Spleen (tissue), 11 donors: ENCODE data around the gene MAPKAP1. TPM values are rescaled to one million over a fixed set of nuclear protein-coding genes. Genes with fewer than 3 reads are reported as not detected.

Experiments used
- DNase-seq: peaks from one replicate; pipeline ENCODE4 v3.0.0-alpha.2; 2020
- H3K27ac ChIP-seq, 8 donors: fragments of 200-600 bp; sonication (generic) in 7 of 8; 1 replicate in 4 of 8; 2 replicates in 4 of 8; pipeline versions ENCODE4 v1.5.0 to v1.8.0; 2016 to 2021; ENCODE audit warnings: inconsistent platforms in 4 of 8, mild to moderate bottlenecking in 4 of 8, moderate library complexity in 1 of 8
- H3K27me3 ChIP-seq, 7 donors: fragments of 200-600 bp; sonication (generic) in 6 of 7; replicated peaks in 1 of 7; 1 replicate in 4 of 7; 2 replicates in 3 of 7; pipeline versions ENCODE4 v1.5.0 to v1.8.0; 2016 to 2021; ENCODE audit warnings: inconsistent platforms in 3 of 7, mild to moderate bottlenecking in 1 of 7
- H3K36me3 ChIP-seq, 6 donors: fragments of 200-600 bp; sonication (generic) in 5 of 6; 1 replicate in 4 of 6; 2 replicates in 2 of 6; pipeline versions ENCODE4 v1.5.0 to v1.8.0; 2016 to 2021; ENCODE audit warnings: inconsistent platforms in 2 of 6
- H3K4me1 ChIP-seq, 6 donors: fragments of 200-600 bp; sonication (generic) in 5 of 6; 1 replicate in 3 of 6; 2 replicates in 3 of 6; pipeline versions ENCODE4 v1.5.0 to v1.8.0; 2016 to 2021; ENCODE audit warnings: inconsistent platforms in 3 of 6
- H3K4me3 ChIP-seq, 8 donors: fragments of 200-600 bp; sonication (generic) in 7 of 8; 1 replicate in 4 of 8; 2 replicates in 4 of 8; pipeline versions ENCODE4 v1.5.0 to v1.8.0; 2016 to 2021; ENCODE audit warnings: inconsistent platforms in 4 of 8, mild to moderate bottlenecking in 4 of 8, moderate library complexity in 2 of 8
- H3K9me3 ChIP-seq, 8 donors: fragments of 200-600 bp; sonication (generic) in 7 of 8; 1 replicate in 4 of 8; 2 replicates in 4 of 8; pipeline versions ENCODE4 v1.5.0 to v1.8.0; 2016 to 2021; ENCODE audit warnings: inconsistent platforms in 4 of 8
- CTCF ChIP-seq, 11 experiments: fragments of 200-600 bp in 7 of 11; fragments of 450-650 bp in 4 of 11; sonication (generic) in 4 of 11; IDR thresholded peaks in 8 of 11; conservative IDR thresholded peaks in 3 of 11; 1 replicate in 7 of 11; 2 replicates in 4 of 11; pipeline versions ENCODE4 v1.4.0 to v1.8.0; 2016 to 2021; ENCODE audit warnings: antibody characterized with exemption in 11 of 11, inconsistent platforms in 4 of 11, mild to moderate bottlenecking in 1 of 11
- POLR2A ChIP-seq, 3 donors: fragments of 450-650 bp; IDR thresholded peaks; one replicate each; pipeline ENCODE4 v1.5.1; 2017; ENCODE audit warnings: antibody characterized with exemption in 3 of 3, mild to moderate bottlenecking in 1 of 3
- POLR2AphosphoS5 ChIP-seq, 3 donors: sonication (generic); formaldehyde crosslinking; IDR thresholded peaks; one replicate each; pipeline ENCODE4 v1.5.1; 2017; ENCODE audit warnings: antibody characterized with exemption in 3 of 3
- WGBS, 5 donors: extraction: QIAGEN DNeasy Blood & Tissue Kit in 3 of 5; methylation state at CpG; one replicate each; pipeline versions ENCODE4 v1.1.5 to v1.1.7; 2013 to 2018; 5-methylcytosine and 5-hydroxymethylcytosine counted together
- intact Hi-C: fragments of 100-400 bp; cut with DNase I; formaldehyde crosslinking; loops from one replicate; pipeline ENCODE4 v1.15.0; 2023; ENCODE audit warnings: low total_unique reads
- polyA plus RNA-seq, 3 donors: library from polyadenylated mRNA; stranded (reverse); fragments of 200-250 nt; gene quantifications; one replicate each; pipeline ENCODE4 v1.2.1, GENCODE V29; 2013
- total RNA-seq, 7 donors: library from RNA; depleted of rRNA in 3 of 7; stranded (reverse); fragments of >200 nt in 3 of 7; fragmentation: NEBNext Ultra II Directional in 4 of 7; extraction: Animal tissue kit (Norgen Biotek cat#: 25700) in 4 of 7; gene quantifications; one replicate each; pipeline versions ENCODE4 v1.1.0 to v1.2.1, GENCODE V29; 2016 to 2021
- donor health status: healthy with polysubstance abuse.
- donor health status: DM: no; HTN: no; CAD: no; lungs with moderate emphysema.
- donor health status: DM: no; HTN: no; CAD: no.
- donor health status: Bipolar disorder and iron deficiency.
- donor health status: healthy.
- donor health status: DM: no; HTN: no; CAD: no.
- donor health status: DM: yes; HTN: yes; CAD: no.

Gene MAPKAP1
- total and polyA plus RNA-seq, 10 donors = 37.2 to 77.2 (median 60.4) TPM

GRCh38 chr9:125436613-125437443 is 270.2 kb downstream of the MAPKAP1 start:
- Histone ChIP-seq H3K36me3 (peaks cover 0 to 59% (median 30%) of the 10 kb centered on the region in 6 donors), H3K27ac (no peak overlapping the region), H3K9me3 (no peaks in the 10 kb centered on the region), H3K4me3 (no peak overlapping the region), H3K27me3 (no peaks in the 10 kb centered on the region), H3K4me1 (no peaks in the 10 kb centered on the region)
- no peak for DNase-seq
- TF ChIP-seq POLR2AphosphoS5 (IDR thresholded peaks at IDR 0.05) (peak in 1 of 3 donors; percentile 46), CTCF (IDR thresholded peaks at IDR 0.05 in 8 of 11, conservative IDR thresholded peaks at IDR 0.05 in 3 of 11) (no peak), POLR2A (IDR thresholded peaks at IDR 0.05) (no peak)
- intact Hi-C loops = no loop called here
- WGBS, 5 donors = 84 to 93% (median 86%) methylated on average over 16 to 24 of the region's 24 CpGs

GRCh38 chr9:125435776-125436612 is 271.0 kb downstream of the MAPKAP1 start:
- no peaks in the 10 kb centered on the region for H3K4me1 ChIP-seq
- H3K4me3 ChIP-seq = no peak overlapping the region
- intact Hi-C loops = no loop called here
- no peaks in the 10 kb centered on the region for H3K9me3 ChIP-seq
- no peaks in the 10 kb centered on the region for H3K27me3 ChIP-seq
- peaks cover 0 to 51% (median 30%) of the 10 kb centered on the region in 6 donors for H3K36me3 ChIP-seq
- TF ChIP-seq POLR2A (IDR thresholded peaks at IDR 0.05) (no peak), POLR2AphosphoS5 (IDR thresholded peaks at IDR 0.05) (no peak)
- no peak overlapping the region for H3K27ac ChIP-seq
- 85 to 92% (median 92%) methylated on average over 16 of the region's 16 CpGs for whole genome bisulfite sequencing, 5 donors
- DNase-seq = no peak

- DNase-seq = no peak
- intact Hi-C loops = no loop called here
- H3K36me3 ChIP-seq = peaks cover 0 to 43% (median 25%) of the 10 kb centered on the region in 6 donors
- H3K27ac ChIP-seq = no peak overlapping the region
- 86 to 94% (median 89%) methylated on average over 15 to 16 of the region's 16 CpGs for whole genome bisulfite sequencing, 5 donors
- H3K9me3 ChIP-seq = no peaks in the 10 kb centered on the region
- no peaks in the 10 kb centered on the region for H3K4me1 ChIP-seq
- no peaks in the 10 kb centered on the region for H3K27me3 ChIP-seq
- no peak overlapping the region for H3K4me3 ChIP-seq
- TF ChIP-seq POLR2AphosphoS5 (IDR thresholded peaks at IDR 0.05) (no peak), POLR2A (IDR thresholded peaks at IDR 0.05) (no peak), CTCF (IDR thresholded peaks at IDR 0.05 in 8 of 11, conservative IDR thresholded peaks at IDR 0.05 in 3 of 11) (no peak)
Measured at GRCh38 chr9:125434986-125435775, 271.8 kb downstream of the MAPKAP1 start.

GRCh38 chr9:125433461-125434011 is 273.5 kb downstream of the MAPKAP1 start:
- DNase-seq = no peak
- WGBS, 5 donors = 50 to 57% (median 51%) methylated on average over 13 to 15 of the region's 15 CpGs

More at GRCh38 chr9:125433461-125434011, 273.5 kb downstream of the MAPKAP1 start:
- intact Hi-C loops = no loop called here
- Histone ChIP-seq H3K4me3 (no peak overlapping the region), H3K36me3 (peaks cover 0 to 26% (median 9%) of the 10 kb centered on the region in 6 donors), H3K4me1 (no peaks in the 10 kb centered on the region), H3K27ac (no peak overlapping the region), H3K27me3 (no peaks in the 10 kb centered on the region), H3K9me3 (no peaks in the 10 kb centered on the region)
- TF ChIP-seq POLR2AphosphoS5 (IDR thresholded peaks at IDR 0.05) = peak in 1 of 3 donors; percentile 15
- no peak for TF ChIP-seq POLR2A (IDR thresholded peaks at IDR 0.05)
